T-helper 1 cell (primary cell): ENCODE data around the gene TOX2.

Experiments
- DNase-seq, 5 donors: peaks; one replicate each; pipeline ENCODE4 v3.0.0-alpha.2; 2012 to 2020

Gene TOX2

DNA sequence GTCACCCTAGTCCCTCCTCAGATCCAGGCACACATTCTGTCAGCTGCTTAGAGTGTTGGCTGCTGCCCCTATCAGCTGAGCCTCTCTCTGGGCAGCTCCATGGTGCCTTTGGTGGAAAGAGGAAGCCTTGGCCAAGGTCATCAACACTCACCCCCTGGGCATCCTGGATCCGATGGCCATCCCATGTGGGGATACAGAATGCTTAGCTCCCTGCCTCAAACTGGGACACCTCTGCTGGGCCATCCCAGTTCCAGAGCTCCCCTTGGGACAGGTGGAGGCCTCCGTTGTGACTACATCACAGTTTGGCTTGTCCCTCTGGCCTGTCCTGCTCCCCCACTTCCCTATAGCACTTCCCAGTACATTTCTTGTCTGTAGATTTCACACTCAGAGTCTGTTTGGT lies 45.6 kb downstream of the TOX2 start:
- no peak for DNase-seq

GRCh38 chr20:43961116-43961515 lies 46.5 kb downstream of the TOX2 start:
- no peak for DNase-seq

GRCh38 chr20:43961541-43962471 lies 47.2 kb downstream of the TOX2 start:
- no peak for DNase-seq

GRCh38 chr20:43962530-43962929 lies 47.9 kb downstream of the TOX2 start:
- no peak for DNase-seq

- DNase-seq = no peak
These were observed 48.6 kb downstream of the TOX2 start for GRCh38 chr20:43963233-43963632.

DNA sequence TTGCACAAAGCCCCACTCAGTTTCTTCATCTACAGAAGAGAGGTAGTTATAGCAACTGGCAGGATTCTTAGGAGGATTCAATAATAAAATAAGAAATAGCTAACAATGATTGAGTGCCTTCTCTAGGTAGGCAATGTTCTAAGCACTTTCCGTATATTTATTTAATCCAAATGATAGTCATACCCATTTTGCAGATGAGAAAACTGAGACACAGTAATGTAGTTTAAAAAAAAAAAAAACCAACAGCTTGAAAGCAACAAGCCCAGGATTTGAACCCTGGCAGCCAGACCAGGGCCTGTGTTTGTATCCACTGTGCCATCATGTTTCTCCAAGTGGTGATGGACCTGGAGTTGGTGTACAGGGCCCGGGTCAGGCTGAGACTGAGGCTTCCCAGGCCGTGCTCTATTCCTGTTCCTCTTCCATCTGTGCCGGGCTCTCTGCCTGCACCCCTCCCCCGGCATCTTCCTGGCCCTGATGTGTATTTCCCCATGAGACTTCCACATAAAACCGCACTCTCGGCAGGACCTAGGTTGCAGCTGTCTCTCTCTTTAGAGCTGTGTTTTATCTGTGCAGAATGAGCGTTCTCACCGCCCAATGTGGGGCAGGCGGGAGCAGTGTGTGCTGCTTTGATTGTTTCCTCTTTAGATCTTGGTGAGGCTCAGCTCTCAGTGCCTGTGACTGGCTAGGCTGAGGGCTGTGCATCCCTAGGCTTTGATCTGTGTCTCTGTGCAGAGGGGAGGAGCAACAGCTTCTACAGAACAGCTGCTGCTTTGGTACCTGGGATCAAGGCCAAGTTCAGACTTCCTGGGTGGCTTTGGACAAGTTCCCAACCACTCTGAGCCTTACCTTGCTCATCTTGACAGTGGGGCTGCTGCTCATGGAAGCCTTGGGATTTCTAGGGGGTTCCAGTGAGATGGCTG lies 49.5 kb downstream of the TOX2 start:
- DNase-seq = peak in 3 of 5 donors; percentile 33 to 63 (median 43)

DNA sequence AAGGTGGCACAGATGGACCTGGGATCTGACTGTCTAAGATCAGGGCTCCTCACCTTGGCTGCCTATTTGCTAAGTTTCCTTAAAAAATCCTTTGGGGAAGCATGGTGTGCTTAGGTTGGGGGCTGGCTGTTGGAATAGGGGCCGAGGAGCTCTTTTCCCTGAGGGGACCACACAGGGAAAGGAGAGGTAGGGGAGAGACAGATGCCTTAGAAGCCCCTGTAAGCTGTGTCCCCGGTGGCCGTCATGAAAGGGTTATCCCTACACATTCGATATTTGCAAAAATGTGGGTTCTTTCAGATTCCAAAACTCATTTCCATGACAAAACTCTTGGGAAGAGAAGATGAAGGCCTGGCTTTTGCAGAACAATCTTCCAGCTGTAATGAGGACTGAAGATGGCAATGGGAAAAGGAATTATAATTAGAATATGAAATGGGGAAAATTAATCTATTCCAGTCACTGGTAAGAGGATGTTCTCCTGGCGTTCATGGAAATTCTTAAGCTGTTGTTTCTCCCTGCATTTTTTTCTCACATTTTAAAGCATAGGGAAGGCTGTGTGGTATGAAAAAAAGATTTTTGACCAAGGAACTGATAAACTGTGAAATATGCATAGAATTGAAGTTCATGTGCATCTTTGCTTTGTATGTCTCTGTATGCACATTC lies 53.8 kb downstream of the TOX2 start:
- no peak for DNase-seq

- no peak for DNase-seq
These were observed 54.4 kb downstream of the TOX2 start for GRCh38 chr20:43969028-43969447.

DNA sequence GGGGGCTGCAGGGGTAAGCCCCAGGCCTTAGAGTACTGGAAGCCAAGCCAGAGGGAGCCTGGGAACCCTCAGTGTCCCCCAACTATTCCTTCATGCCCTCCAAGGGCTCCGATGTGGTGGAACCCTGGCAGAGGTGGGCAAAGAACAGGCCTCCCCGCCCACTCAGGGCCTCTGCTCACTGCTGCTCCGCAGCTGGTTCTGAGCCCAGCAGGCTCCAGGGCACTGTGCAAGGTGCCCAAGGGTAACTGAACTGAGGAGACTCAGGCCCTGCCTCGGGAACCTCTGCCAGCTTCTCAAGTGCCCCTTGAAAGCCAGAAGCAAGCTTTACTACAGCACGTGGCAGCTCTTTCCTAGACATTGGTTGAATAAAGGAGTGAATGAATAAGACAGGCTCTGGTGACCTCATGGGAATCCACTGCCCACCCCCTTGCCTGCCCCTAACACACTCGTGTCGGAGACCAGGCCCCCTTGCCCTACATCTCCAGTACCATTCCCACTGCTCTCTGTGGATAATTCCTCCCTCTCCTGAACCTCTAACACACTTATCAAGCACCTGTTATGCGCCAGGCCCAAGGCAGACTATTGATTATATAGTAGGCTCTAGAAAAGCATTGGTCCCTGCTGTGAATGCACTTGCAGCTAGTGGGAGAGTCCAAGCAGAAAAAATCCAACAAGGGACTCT lies 55.0 kb downstream of the TOX2 start:
- no peak for DNase-seq

GRCh38 chr20:43971267-43971666 lies 56.6 kb downstream of the TOX2 start:
- no peak for DNase-seq

DNA sequence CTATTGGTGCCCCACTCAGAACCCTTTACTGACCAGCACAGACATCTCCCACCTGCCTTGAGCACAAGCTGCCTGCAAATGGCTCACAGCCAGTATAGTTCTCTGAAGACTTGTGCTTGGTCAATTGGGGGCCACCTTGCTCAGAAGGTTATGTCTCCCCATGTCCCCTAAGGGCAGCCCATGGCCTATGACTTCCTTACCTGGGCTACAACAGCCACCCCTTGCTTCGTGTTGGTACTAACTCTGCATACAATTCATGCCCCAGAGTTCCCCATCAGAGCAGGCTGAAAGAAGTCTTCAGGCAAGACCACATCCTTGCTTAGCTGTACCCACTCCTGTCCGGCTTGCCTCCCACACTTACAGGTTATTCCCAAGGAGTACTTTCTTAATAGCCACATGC lies 57.4 kb downstream of the TOX2 start:
- DNase-seq = no peak

GRCh38 chr20:43972692-43973091 lies 58.0 kb downstream of the TOX2 start:
- DNase-seq = no peak

- no peak for DNase-seq
These were observed 58.6 kb downstream of the TOX2 start for GRCh38 chr20:43973231-43973630.

- no peak for DNase-seq
These were observed 59.2 kb downstream of the TOX2 start for GRCh38 chr20:43973671-43974450.

DNA sequence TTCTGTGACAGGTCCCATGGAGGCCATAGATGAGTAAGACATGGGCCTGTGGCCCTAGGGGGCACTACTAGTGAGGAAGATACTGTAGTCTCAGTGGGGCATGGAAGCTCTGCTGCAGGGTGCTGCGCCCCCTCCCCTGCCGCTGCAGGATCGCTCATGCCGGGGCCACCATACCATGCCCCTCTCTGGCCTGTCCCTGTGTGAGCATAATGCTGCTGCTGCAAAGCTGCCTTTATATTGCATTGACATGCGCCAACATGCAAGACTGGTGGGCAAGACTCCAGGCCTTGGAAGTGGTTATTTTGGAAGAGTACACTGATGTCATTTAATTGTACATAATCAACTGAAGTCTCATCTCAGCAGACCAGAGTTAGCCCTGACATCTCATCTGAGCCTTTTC lies 60.0 kb downstream of the TOX2 start:
- no peak for DNase-seq

- peak in 1 of 5 donors; percentile 68 for DNase-seq
These were observed 60.6 kb downstream of the TOX2 start for GRCh38 chr20:43975096-43975768.

- no peak for DNase-seq
These were observed 61.9 kb downstream of the TOX2 start for GRCh38 chr20:43976547-43976946.

GRCh38 chr20:43977252-43977651 lies 62.6 kb downstream of the TOX2 start:
- no peak for DNase-seq

DNA sequence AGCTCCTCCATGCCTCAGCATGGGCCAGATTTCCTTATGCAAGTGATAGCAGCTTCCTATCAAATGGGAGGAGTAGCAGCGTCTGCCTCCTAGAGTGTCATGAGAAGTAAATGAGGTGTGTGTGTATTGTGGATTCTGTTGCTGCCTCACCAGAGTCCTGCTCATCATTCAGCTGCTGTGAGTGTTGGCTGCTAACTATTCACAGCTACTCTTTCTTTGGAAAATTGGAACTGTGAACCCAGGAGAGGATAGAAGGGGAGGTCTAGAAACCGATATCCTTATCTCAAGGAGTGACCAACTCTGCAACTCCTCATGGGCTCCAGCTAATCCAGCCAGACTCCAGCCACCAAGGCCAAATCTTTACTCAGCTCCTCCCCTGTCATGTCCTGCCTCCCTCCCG lies 63.3 kb downstream of the TOX2 start:
- no peak for DNase-seq

- no peak for DNase-seq
These were observed 65.0 kb downstream of the TOX2 start for GRCh38 chr20:43979576-43980105.

GRCh38 chr20:43981540-43981939 lies 66.9 kb downstream of the TOX2 start:
- DNase-seq = no peak
